DOHH2 (cell line): ENCODE results near the gene ALDH3A2.

Experiments
- EZH2phosphoT487 ChIP-seq: fragments of 200-600 bp; sonication (generic); IDR thresholded peaks from 2 replicates; pipeline ENCODE4 v1.6.1; 2017; ENCODE audit warnings: borderline replicate concordance, mild to moderate bottlenecking, antibody characterized with exemption, low read length, moderate library complexity, mixed read lengths
- TF ChIP-seq, protein P1 (sequence below): fragments of 200-600 bp; sonication (generic); IDR thresholded peaks from one replicate; pipeline ENCODE4 v1.5.1; 2014; ENCODE audit warnings: antibody characterized with exemption, mild to moderate bottlenecking, low read depth, low read length; ENCODE audit not compliant: poor library complexity, severe bottlenecking

DNA sequence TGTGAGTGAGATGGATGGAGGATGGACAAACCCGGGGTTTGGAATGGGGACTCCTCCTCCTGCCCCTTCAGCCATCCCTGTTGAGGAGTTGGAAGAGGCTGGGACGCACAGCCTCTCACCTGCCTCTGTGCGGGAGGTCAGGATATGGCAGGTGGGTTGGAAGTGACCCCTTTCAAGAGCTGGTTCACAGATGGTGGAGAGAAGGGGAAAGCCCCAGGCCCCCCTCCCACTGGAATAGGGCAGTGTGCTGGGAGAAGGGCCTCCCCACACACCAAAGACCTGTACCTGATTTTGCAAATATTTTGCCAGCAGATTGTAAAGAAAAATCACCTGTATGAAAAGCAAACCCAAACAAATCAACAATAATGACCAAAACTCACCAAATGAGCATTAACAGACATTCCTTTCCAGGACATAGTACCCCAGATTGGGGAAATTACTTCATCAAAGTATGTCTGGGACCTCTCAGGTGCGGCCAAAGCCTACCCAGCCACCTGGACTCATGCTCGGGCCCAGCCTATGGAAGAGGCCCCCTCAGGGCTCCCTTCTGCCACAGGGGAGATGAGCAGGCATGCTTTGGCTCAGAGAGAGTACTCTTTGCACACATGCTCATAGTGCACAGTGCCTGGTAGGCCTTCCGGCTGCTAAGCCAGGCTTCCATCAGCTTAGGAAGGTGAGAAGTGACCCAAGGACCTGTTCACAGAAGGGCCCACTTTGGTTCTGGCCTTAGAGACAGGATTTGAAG is 60.1 kb downstream of the ALDH3A2 start:
- TF ChIP-seq, protein P1, sequence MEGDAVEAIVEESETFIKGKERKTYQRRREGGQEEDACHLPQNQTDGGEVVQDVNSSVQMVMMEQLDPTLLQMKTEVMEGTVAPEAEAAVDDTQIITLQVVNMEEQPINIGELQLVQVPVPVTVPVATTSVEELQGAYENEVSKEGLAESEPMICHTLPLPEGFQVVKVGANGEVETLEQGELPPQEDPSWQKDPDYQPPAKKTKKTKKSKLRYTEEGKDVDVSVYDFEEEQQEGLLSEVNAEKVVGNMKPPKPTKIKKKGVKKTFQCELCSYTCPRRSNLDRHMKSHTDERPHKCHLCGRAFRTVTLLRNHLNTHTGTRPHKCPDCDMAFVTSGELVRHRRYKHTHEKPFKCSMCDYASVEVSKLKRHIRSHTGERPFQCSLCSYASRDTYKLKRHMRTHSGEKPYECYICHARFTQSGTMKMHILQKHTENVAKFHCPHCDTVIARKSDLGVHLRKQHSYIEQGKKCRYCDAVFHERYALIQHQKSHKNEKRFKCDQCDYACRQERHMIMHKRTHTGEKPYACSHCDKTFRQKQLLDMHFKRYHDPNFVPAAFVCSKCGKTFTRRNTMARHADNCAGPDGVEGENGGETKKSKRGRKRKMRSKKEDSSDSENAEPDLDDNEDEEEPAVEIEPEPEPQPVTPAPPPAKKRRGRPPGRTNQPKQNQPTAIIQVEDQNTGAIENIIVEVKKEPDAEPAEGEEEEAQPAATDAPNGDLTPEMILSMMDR: no peak
- no peak for TF ChIP-seq EZH2phosphoT487
